Fibroblast of lung (primary cell): ENCODE data around the gene CFAP77.

Source experiments
- EZH2 ChIP-seq: IDR thresholded peaks from 2 replicates; pipeline ENCODE4 v1.5.1; 2012; ENCODE audit warnings: low read length, control low read depth, mild to moderate bottlenecking; ENCODE audit errors: missing control alignments
- TF ChIP-seq, protein P1 (sequence below), 2 donors: IDR thresholded peaks in 1 of 2; conservative IDR thresholded peaks in 1 of 2; 1 replicate in 1 of 2; 2 replicates in 1 of 2; pipeline ENCODE4 v1.5.1; 2011 to 2012; ENCODE audit warnings: low read length in 2 of 2, control low read depth in 1 of 2, inconsistent platforms in 1 of 2, low read depth in 1 of 2, mild to moderate bottlenecking in 1 of 2

DNA sequence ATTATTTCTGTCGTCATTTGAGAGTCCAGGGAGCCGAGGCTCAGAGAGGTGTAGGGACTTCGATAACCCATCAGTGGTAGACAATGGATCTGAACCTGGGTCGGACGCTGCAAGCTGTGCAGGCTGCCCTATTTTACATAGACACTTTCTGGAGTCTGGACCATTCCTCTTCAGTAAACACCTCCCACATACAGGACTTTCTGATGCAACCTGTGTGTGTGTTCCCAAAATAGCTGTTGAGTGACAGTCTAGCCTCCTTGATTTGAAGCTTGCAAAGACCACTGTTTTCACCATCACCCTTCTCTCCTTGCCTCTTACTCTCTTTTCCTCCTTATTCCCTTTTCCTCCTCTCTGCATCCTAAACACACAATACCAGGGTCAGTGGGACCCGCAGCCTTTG, 30.7 kb downstream of the CFAP77 start:
- TF ChIP-seq, protein P1, sequence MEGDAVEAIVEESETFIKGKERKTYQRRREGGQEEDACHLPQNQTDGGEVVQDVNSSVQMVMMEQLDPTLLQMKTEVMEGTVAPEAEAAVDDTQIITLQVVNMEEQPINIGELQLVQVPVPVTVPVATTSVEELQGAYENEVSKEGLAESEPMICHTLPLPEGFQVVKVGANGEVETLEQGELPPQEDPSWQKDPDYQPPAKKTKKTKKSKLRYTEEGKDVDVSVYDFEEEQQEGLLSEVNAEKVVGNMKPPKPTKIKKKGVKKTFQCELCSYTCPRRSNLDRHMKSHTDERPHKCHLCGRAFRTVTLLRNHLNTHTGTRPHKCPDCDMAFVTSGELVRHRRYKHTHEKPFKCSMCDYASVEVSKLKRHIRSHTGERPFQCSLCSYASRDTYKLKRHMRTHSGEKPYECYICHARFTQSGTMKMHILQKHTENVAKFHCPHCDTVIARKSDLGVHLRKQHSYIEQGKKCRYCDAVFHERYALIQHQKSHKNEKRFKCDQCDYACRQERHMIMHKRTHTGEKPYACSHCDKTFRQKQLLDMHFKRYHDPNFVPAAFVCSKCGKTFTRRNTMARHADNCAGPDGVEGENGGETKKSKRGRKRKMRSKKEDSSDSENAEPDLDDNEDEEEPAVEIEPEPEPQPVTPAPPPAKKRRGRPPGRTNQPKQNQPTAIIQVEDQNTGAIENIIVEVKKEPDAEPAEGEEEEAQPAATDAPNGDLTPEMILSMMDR (conservative IDR thresholded peaks at IDR 0.05 in 1 of 2, IDR thresholded peaks at IDR 0.05 in 1 of 2; ENCODE audit: low read depth in 1 of 2, low read length in 2 of 2), result no peak
- no peak for TF ChIP-seq EZH2
